HL-60/S4 treated with retinoic acid at 250 ng/mL for 4 days and 3 days (cell line): ENCODE measurements around the gene NF2.

Source experiments
- in situ Hi-C: fragments of 300-500 bp; cut with MboI; formaldehyde crosslinking; loops from 2 replicates; pipeline ENCODE4 v1.7.0; 2022; ENCODE audit warnings: low sequenced_read_pairs

The NF2 gene

GRCh38 chr22:29737251-29738117 lies 134.1 kb downstream of the NF2 start:
- in situ Hi-C loops: no loop called here

GRCh38 chr22:29738118-29738815 lies 134.8 kb downstream of the NF2 start:
- in situ Hi-C loops: no loop called here

- in situ Hi-C loops: no loop called here
Measured at GRCh38 chr22:29739346-29739875, 136.0 kb downstream of the NF2 start.

GRCh38 chr22:29740216-29740615 lies 136.8 kb downstream of the NF2 start:
- in situ Hi-C loops: no loop called here

- in situ Hi-C loops: no loop called here
Measured at GRCh38 chr22:29741926-29742325, 138.5 kb downstream of the NF2 start.

GRCh38 chr22:29742326-29742725 lies 138.9 kb downstream of the NF2 start:
- in situ Hi-C loops: no loop called here

GRCh38 chr22:29744902-29745301 lies 141.5 kb downstream of the NF2 start:
- in situ Hi-C loops: no loop called here

GRCh38 chr22:29747832-29748231 lies 144.4 kb downstream of the NF2 start:
- in situ Hi-C loops: no loop called here
